ENCODE results near the gene FOXA1.

Gene FOXA1

DNA sequence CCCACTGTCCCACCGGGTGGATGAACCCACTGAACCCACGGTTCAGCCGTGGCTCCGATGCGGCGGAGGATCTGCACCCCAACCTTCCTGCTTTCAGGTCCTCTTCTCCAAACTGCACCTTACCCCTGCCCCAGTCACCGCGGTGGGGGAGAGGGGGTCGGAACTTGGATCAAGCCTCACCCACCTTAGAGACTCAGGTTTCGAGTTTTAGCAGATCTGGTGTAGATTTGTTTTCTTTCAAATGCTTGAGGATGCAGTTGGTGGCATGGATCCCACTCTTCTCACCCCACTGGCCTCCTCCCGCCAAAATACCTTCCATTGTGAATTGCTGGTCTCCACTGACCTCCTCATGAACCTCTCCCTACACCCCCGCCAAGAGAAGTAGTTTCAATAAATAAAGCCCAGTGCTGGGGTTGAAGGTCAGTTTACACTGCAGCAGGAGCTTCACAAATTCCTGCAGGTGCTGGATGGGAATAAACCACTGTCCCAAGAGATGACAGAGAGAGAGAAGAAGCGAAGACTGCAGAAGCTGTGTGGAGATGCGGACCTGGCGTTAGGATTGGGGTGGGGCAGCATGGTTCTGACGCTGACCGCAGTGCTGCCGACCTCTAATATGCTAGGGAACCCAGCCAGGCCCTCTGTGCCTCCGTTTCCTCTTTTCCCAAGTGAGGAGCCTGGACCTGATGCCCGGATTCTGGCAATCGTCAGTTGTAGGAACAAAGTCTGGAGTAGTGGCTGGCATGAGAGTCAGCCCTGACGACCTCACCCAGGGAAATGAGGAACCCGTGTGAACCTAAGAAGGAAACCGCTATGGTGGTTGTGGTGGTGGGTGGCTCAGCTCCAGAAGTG, 7.8 kb upstream of the FOXA1 start:
- DNase-seq (ENCODE audit: low spot score): no peak

DNA sequence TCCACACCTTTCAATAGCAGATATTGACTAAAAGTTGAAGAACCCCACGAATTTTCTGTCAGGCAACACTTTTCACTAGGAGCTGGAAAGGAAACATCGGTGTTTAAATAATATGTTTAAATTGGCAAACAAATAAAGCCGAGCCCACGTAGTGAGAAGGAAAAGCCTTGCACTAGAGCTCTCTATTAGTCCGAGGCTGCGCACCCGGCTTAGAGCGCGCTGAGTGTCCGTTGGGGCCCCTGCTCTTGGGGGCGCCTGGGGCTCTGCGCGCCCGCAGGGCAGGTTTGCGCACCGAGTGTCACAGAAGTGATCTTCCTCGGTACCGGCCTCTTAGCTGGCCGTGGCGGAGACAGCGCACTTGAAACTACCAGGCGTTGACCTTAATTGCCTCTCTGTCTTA, 6.8 kb upstream of the FOXA1 start:
- DNase-seq (ENCODE audit: low spot score): no peak

DNA sequence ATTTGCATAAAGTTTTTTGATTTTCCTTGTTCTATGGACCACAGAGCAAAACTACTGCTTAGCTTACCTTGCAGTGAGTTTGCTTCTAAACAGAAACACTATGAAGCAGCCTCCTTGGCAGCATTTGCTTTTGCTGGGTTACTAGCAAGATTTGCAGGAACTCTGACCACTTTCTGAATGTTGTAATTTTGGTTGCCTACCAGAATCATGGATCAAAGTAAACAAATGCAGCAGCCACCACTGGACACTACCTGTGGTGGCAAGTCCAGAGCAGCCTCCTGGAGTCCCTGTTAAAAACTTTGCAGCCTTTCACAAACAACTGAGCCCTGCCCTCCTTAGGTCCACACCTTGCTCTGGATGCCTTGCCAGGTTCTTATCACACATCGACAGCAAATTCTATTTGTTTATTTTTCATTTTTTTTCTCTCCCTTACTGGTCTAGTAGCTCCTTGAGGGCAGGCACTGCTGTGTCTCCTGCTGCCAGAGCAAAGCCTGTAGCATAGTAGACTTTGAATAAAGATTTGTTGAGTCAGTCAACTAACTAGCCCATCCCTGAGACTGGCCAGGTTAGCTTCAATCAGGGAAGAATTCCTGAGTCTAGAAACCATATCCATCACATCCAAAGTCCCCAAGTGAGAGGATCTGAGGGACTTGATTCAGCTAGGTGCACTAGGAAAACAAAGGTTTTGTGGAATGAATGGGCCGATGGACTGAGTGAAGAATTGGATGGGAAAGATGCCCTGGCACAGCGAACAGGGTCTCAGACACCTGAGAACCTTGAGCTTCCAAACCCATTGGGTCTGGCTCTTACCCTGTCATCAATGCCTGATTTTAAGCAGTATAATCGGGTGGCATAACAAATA, 6.1 kb upstream of the FOXA1 start:
- DNase-seq (ENCODE audit: low spot score): no peak

DNA sequence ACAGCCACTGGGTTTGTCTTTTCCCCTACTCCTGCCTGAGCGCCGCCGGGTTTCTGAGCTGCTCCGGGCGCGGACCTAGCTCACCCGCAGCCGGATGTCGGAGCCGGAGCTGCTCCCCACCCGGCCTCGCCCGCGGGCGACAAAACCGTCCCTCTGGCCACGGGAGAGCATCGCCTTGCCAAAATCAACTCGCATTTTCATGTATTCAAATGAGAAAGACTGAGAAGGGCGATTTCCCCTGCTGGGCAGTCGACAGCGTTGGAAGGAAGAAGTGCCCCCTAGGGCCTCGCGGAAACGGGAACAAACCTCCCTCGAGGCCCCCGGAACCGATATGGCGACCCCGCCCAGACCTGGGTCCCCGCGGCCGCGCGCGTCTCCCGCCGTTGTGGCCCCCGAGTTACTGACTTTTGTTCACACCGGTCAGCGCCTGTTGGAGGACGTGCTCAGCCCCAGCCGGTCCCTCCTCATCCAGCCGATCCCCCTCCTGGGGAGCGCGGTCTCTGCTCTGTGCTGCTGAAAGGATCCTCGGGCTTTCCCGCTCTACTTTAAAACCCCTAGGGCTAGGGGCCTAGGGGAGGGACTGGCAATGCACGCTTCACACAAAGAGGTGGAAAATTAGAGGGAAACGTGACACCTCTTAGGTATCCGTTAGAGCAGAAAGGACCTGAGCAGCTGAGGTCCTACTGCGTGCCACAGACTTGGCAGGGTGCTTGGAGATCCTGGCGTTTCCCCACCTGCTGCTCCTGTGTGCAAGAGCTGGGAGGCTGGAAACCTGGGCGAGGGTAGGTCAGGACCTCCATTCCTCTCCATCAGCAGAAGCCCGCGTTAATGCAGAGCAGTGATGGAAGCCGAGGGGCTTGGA, 4.7 kb upstream of the FOXA1 start:
- DNase-seq (ENCODE audit: low spot score): no peak

DNA sequence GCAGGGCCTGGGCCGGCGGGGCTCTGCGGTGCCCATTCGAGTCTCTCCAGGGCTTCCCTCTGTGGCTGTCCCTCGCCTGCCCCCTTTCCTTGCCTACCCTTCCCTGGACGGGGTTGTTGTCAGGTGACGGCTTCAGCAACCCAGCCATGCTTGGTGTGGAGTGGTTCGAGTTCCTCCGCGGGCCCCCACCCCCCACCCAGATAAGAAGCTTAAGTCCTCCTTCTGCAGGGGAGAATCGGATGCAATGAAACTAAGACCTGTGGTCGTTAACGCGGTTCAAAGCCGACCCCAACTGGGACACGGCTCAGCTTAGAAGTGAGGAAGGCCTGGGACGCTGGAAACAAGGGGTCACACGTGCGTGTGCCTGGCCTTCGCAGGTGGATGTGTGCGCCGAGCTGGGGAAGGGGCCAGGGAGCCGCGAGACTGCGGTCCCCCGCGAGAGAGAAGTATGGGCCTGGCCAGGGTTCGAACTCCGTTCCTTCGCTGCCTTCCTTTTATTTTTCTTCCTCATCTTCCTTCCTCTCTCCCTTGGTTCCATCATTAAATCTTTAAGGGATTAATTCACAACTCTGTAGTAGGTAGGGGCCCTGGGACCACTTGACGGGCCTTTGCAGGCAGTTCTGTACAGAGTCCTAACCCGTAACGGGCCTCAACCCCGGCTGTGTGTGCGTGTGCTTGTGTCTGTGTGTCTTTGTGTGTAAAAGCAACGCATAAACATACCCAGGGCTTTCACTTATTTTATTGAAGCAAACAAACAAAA, 3.9 kb upstream of the FOXA1 start:
- no peak for DNase-seq (ENCODE audit: low spot score)

DNA sequence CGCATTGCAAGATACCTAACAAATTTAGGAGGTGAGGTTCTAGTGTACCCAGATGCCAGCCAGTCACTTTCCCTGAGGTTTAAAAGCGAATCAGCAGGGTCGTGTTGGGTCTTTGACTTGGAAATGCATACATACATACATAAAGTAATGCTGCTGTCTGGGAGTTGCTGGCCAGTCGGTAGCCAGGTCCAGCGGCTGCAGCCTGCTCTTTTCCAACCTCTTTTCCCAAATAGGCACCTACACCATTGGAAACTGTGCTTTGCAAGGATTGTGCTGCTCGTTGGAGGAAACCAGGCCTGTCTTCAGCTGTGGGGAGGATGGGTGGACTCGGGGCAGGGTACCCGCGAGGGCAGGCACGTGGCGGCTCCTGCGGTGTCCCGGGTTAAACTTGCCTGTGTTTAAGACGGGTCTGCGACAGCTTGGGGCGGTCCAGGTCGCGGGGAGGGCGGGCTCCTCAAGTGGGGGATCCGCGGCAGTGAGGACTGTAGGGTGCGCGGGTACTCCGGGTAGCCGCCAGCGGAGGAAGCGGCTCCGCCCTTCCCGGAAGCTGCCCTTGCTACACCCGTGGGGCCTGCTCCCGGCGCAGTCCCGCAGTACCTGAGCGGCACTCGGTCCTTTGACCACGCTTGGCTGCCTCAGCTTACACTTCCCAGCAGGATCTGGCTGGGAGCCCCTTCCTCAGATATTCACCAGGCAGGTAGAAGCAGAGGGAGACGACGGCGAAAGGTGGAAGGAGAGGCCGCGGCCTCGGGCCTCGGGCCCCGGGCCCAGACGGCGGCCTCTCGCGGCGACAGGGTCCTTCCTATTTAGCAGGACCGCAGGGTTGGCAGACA, 3.1 kb upstream of the FOXA1 start:
- peak; percentile 22 for DNase-seq (ENCODE audit: low spot score)

DNA sequence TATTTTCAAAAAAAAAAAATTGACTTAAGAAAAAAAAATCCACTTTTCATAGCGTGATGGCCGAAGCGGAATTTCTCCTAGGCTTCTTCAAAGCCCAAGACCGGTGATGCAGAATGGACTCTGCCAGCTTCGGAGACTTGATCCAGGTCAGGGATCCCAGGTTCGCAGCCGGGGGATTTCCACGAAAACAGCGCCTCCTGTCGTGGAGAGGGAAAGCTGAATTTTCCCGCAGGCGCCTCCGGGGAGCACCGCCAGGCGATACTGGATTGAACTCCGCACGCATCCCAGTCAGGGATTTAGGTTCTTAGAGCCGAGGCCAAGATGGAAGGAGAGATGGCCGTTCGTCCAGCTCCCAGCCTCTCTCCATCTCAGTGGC, 2.5 kb upstream of the FOXA1 start:
- no peak for DNase-seq (ENCODE audit: low spot score)

DNA sequence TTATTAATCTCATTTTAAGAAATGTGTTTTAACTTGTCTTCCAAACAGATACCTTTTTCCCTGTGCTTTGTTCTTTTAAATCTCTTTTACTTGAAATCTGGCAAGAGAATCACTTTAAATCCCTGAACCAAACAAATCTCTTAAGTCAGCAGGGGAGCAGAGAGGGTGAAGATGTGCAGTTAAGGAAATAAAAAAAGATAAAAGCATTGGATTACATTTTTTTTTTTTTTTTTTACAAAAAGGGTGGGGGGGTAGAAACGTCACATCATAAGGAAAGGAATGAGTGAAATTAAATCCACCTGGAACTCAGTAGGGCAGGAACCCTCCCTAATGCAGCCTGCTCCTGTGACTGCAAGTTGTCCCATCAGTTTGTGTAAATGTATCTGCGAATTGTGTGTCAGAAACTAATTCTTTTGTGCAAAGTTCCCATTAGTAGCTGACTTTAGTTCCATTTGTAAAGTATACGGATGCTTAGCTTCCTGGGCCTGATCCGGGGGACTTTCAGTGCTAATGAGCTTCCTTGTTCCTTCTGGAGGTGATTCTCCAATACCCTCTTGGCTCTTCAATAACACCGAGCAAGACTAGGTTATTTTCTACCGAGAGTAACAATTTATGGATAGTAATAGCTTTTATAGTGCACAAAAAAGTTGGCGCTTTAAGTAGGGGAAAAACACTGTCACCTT, 1.9 kb upstream of the FOXA1 start:
- DNase-seq (ENCODE audit: low spot score): no peak

DNA sequence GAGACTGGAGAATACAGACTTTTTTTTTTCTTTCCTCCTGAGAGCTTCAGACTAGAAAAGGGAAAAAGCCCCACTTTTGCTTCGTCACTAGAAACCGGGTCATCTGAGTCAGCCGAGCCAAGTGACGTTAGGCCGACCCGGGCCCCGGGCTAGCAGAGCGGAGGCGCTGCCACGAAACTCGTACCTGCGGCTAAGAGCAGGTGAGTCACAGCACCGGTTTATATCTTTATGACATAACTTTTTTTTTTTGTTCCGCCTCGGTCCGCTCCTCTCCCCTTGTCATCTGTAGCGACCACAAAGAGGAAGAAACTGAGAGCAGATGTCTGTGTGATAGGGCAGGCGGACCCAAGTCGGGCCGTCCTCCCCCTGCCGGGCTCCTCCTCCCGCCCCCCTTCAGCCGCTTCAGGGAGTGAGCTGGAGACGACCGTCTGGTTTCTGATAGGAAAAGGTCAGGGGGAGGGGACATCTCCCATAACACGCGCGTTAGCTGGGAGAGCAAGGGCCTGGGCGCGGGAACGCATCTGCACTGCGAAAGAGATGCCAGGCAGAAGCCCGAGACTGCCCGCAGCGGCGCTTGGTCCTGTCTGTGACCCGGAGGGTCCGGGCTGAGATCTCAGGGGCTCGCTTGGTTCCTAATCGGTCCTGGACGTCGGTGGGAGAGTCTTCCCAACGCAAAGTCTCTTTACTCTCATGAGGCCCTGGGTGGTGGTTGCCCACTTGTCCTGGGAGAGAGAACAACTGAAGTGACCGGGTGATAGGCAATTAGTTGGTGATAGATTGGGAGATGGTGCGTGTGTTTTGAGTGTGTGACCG, 966 bp upstream of the FOXA1 start:
- peak; percentile 18 for DNase-seq (ENCODE audit: low spot score)

DNA sequence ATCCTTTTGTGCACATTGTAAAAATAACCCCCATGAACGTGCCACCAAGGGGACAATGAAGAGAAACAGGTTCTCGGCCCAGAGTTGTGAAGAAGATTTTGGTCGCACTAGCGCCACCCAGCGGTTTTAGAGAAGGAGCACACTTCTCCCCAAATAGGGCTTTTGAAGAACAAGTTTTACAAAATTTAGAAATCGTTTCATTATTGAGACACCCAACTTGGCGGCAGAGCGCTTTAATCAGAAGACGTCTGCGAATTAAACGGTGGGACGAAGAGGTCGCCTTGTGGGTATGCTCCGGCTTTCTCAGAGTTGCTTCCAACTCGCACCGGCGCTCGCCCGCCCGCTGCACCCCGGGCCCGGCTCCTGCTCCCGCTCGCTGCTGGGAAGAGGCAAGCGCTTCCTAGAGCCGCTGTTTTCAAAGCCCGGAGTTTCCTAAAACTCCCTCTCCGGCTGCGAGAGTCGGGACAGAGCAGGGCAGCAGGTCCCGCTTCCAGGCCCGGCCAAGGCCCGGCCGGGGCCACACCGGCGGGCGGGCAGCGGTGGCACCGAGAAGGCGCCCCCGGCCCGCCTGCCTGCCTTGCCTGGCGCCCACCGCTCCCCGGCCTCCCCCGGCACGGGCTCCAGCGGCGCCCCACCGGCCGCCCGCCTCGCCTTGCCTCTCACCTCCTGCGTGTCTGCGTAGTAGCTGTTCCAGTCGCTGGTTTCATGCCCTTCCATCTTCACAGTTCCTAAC, 645 bp downstream of the FOXA1 start:
- peak; percentile 37 for DNase-seq (ENCODE audit: low spot score)

DNA sequence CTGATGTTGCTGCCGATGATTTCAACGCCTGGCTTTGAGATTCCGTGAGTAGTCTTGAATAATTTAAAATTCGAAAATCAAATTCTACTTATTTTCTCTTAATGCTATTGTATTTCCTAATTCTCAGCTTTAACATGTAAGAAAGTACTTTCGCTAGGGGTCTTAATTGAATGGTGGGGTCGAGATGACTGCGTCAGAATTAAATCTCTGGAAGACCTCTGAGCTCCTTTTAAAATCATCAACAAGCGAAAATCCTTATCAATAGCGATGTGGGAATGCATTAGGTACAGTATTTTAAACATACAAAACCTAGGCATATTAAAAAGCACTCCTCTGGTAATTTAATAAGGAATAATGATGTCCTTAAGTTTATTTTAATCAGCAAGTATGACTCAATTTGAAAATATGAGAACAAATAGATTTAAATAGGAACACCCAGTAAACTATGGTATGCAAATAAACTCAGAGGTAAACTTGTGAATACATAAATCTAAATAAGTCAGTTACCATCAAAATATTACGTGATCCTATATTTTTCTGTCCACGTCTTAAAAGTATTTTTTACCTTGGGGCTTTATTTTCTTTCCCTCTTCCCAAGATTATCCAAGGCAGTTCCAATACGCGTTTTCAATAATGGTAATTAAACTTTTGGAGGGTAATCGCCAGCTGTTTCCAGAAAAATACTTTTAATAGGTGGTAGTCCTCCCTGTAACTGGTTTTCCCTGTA, 1.4 kb downstream of the FOXA1 start:
- DNase-seq (ENCODE audit: low spot score): no peak

DNA sequence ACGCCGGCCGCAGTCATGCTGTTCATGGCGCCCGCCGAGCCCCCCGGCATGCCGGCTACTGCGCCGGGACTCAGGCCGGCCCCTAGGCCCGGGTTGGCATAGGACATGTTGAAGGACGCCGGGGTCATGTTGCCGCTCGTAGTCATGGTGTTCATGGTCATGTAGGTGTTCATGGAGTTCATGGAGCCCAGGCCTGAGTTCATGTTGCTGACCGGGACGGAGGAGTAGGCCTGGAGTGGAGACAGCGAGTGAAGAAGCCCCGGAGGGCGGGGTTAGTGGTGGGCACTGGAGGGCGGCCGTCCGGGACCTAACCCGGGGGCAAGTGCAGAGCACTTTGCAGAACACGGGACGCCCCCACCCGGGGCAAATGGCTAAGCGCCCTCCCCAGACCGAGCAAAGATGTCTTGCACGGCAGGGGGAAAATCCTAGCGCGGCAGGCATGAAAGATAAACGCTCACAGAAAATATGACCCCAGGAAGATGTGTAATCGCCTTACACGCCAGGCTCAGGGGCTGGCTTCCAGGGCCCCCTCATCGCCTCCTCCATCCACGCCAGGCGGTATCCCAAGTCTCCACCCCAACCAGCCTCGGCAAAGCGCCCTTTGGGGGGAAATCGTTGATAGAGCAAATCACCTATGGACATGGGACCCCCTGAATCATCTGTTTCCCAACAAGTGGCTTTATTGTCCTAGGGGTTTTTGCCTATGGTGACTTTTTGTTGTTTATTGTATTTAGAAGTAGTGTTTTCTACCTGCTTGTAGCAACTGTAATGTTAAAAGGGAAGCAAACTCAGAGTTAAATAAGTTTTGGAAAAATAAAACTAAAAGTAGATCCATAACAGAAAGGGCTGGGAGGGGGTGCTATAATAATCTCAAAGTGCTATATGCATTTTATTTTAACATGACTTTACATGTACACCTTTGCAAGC, 2.3 kb downstream of the FOXA1 start:
- no peak for DNase-seq (ENCODE audit: low spot score)

DNA sequence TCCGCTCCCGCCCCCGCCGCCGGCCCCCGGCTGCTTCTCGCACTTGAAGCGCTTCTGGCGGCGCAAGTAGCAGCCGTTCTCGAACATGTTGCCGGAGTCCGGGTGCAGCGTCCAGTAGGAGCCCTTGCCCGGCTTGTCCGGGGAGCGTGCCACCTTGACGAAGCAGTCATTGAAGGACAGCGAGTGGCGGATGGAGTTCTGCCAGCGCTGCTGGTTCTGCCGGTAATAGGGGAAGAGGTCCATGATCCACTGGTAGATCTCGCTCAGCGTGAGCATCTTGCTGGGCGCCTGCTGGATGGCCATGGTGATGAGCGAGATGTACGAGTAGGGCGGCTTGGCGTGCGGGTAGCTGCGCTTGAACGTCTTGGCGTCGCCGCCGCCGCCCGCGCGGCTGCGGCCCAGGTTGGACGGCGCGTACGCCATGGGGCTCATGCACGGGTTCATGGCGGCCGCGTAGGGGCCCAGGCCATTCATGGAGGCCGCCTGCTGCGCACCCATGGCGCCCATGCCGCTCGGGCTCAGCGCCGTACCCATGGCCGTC, 3.0 kb downstream of the FOXA1 start:
- DNase-seq (ENCODE audit: low spot score): no peak

DNA sequence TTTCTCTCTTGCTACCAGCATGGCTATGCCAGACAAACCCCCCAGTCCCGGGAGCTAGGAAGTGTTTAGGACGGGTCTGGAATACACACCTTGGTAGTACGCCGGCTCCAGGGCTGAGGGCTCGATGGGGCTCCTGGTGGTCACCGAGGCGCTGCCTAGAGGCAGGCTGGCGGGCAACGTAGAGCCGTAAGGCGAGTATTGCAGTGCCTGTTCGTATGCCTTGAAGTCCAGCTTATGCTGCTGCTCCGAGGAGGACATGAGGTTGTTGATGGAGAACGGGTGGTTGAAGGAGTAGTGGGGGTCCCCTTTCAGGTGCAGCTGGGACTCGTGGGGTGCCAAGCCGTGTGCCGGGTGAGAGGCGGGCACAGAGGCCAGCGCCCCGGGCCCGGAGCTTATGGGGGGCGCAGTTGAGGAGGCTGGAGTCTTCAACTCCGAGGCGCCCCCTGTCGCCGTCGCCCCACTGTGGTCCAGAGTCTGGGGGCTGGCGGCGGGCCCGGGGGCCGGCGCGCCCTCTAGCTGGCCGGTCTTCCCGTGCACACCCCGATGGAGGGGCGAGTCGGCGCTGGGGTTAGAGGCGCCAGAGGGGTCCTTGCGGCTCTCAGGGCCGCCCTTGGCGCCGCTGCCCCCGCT, 3.6 kb downstream of the FOXA1 start:
- DNase-seq (ENCODE audit: low spot score): no peak

DNA sequence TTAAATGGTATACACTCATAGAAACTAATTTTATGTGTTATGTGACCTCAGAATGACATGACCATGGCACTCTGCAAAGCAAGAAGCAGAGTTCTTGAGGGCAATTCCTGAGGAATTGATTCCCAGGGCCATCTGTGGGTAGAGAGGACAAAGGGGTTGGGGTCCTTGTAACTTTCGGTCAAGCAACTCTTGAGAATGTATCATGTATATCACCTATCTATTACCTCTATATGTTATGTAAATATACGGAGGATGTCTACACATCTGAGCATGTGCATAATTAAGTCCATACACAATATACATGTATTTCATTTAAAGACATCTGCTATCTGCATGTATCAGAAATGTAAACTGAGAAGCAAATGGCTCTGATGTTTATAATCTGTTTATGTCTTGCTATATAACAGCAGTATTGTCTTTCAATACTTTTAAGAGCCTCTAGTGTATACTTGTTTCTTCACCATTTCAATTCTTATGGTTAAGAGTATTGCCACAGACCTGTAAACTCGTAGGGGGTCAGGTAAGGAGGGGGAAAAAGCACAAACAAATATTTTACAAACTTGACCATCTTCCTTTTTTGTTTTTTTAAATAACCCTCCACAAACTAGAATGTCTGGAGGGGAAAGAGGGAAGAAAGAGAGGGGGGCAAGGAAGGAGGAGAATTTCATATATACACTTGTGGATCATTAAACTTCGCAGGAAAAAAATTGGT, 4.5 kb downstream of the FOXA1 start:
- no peak for DNase-seq (ENCODE audit: low spot score)

Data from germinal center (tissue), 1 donor.